Measurements from ENCODE around the gene FAM168A.

The FAM168A gene

GRCh38 chr11:73388265-73389133 lies 209.4 kb downstream of the FAM168A start:
- no peak for DNase-seq (ENCODE audit: low spot score)

GRCh38 chr11:73387594-73388264 lies 210.2 kb downstream of the FAM168A start:
- no peak for DNase-seq (ENCODE audit: low spot score)

- peak; percentile 47 for DNase-seq (ENCODE audit: low spot score)
These were observed 211.4 kb downstream of the FAM168A start for GRCh38 chr11:73386546-73386945.

GRCh38 chr11:73386016-73386415 lies 211.9 kb downstream of the FAM168A start:
- DNase-seq (ENCODE audit: low spot score), result peak; percentile 65

- DNase-seq (ENCODE audit: low spot score), result peak; percentile 90
These were observed 212.8 kb downstream of the FAM168A start for GRCh38 chr11:73384872-73385689.

GRCh38 chr11:73384531-73384871 lies 213.4 kb downstream of the FAM168A start:
- no peak for DNase-seq (ENCODE audit: low spot score)

- DNase-seq (ENCODE audit: low spot score), result no peak
These were observed 213.8 kb downstream of the FAM168A start for GRCh38 chr11:73384125-73384441.

- DNase-seq (ENCODE audit: low spot score), result peak; percentile 71
These were observed 214.4 kb downstream of the FAM168A start for GRCh38 chr11:73383249-73384124.

- peak; percentile 42 for DNase-seq (ENCODE audit: low spot score)
These were observed 215.2 kb downstream of the FAM168A start for GRCh38 chr11:73382747-73383146.

GRCh38 chr11:73382183-73382582 lies 215.7 kb downstream of the FAM168A start:
- no peak for DNase-seq (ENCODE audit: low spot score)

GRCh38 chr11:73381589-73381988 lies 216.3 kb downstream of the FAM168A start:
- no peak for DNase-seq (ENCODE audit: low spot score)

GRCh38 chr11:73380897-73381410 lies 217.0 kb downstream of the FAM168A start:
- DNase-seq (ENCODE audit: low spot score), result no peak

- DNase-seq (ENCODE audit: low spot score), result no peak
These were observed 217.6 kb downstream of the FAM168A start for GRCh38 chr11:73380331-73380730.

GRCh38 chr11:73379189-73379880 lies 218.6 kb downstream of the FAM168A start:
- no peak for DNase-seq (ENCODE audit: low spot score)

GRCh38 chr11:73376803-73377629 lies 220.9 kb downstream of the FAM168A start:
- DNase-seq (ENCODE audit: low spot score), result peak; percentile 67

GRCh38 chr11:73376160-73376802 lies 221.6 kb downstream of the FAM168A start, which contains the start of gene RELT:
RELT (plus strand) TSS chr11:73376399; CDS start chr11:73389137, 12,738 bp downstream.
- DNase-seq (ENCODE audit: low spot score), result peak; percentile 94

- DNase-seq (ENCODE audit: low spot score), result no peak
These were observed 222.1 kb downstream of the FAM168A start for GRCh38 chr11:73375830-73376159.

- DNase-seq (ENCODE audit: low spot score), result no peak
These were observed 223.8 kb downstream of the FAM168A start for GRCh38 chr11:73374151-73374550.

GRCh38 chr11:73372375-73372993 lies 225.4 kb downstream of the FAM168A start:
- peak; percentile 52 for DNase-seq (ENCODE audit: low spot score)

All from NAMALWA (cell line).